ACC112 (cell line): ENCODE results near the gene ZNF274.
"Not testable (repeated sequence)": the region's sequence is repeated elsewhere in the genome, so short reads cannot be mapped to it uniquely, and the experiment has no call there.

ENCODE experiments used
- H2AFZ ChIP-seq: fragments of 200-600 bp; sonication (generic); one replicate; pipeline ENCODE4 v1.6.0; 2017; ENCODE audit warnings: antibody characterized with exemption, low read length; ENCODE audit not compliant: unreplicated experiment
- H3K27ac ChIP-seq: fragments of 200-600 bp; sonication (generic); 2 replicates; pipeline ENCODE4 v1.5.1; 2014; ENCODE audit warnings: low read depth, mild to moderate bottlenecking, antibody characterized with exemption, low read length, moderate library complexity
- H3K27me3 ChIP-seq: fragments of 200-600 bp; sonication (generic); 2 replicates; pipeline ENCODE4 v1.6.1; 2014; ENCODE audit warnings: mild to moderate bottlenecking, antibody characterized with exemption, low read length, moderate library complexity, mixed read lengths; ENCODE audit not compliant: insufficient read depth
- H3K36me3 ChIP-seq: fragments of 200-600 bp; sonication (generic); 2 replicates; pipeline ENCODE4 v1.6.1; 2016; ENCODE audit warnings: mild to moderate bottlenecking, antibody characterized with exemption, low read length, moderate library complexity, mixed read lengths; ENCODE audit not compliant: insufficient read depth
- H3K4me1 ChIP-seq: fragments of 200-600 bp; sonication (generic); one replicate; pipeline ENCODE4 v1.6.1; 2016; ENCODE audit warnings: low read length, mixed read lengths; ENCODE audit not compliant: insufficient read depth, unreplicated experiment, control insufficient read depth
- H3K4me3 ChIP-seq: fragments of 200-600 bp; sonication (generic); 2 replicates; pipeline ENCODE4 v1.5.1; 2014; ENCODE audit warnings: mild to moderate bottlenecking, low read depth, low read length
- H3K79me2 ChIP-seq: fragments of 200-600 bp; sonication (generic); one replicate; pipeline ENCODE4 v1.6.0; 2016; ENCODE audit warnings: low read length; ENCODE audit not compliant: control insufficient read depth, unreplicated experiment, insufficient read depth

Gene ZNF274

DNA sequence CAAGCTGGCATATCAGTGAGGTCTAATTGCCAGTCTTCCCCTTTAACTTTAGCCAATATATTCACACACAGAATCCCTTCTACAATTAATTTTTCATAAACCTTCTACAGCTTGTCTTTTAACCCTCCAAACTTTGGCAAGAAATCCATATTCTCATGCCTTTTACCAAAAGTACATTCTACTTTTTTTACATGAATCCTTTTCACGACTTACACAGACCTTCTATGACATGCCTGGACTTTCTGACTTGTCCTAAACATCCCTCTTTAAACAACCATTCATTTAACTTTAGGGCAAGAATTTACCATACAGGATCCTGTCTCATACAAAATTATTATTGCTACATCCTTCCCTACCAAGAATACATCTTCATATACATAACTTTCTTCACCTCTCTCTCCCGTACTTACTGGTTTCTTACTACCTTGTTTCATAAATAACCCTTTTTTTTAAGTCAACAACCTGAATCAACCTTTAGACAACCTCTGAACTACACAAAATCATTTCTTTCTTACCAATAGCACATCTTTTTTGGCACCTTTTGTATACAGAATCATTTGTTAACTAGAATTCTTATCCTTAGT lies 69.3 kb downstream of the ZNF274 start:
- no peak overlapping the region for H3K27ac ChIP-seq
- H2AFZ ChIP-seq = no peak overlapping the region
- no peaks in the 10 kb centered on the region for H3K27me3 ChIP-seq
- no peaks in the 10 kb centered on the region for H3K4me1 ChIP-seq
- no peaks in the 10 kb centered on the region for H3K79me2 ChIP-seq
- peaks cover 84% of the 10 kb centered on the region for H3K36me3 ChIP-seq
- H3K4me3 ChIP-seq = no peak overlapping the region

DNA sequence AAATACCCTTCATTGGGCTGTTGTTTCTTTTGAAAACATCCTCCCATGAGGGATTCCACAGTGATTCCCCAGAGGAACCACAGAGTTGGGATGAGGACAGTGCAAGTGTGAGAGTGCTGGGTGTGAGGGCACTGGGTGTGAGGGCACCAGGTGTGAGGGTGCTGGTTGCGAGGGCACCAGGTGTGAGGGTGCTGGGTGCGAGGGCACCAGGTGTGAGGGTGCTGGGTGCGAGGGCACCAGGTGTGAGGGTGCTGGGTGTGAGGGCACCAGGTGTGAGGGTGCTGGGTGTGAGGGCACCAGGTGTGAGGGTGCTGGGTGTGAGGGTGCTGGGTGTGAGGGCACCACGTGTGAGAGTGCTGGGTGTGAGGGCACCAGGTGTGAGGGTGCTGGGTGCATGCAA lies 75.4 kb downstream of the ZNF274 start:
- H3K79me2 ChIP-seq, H3K27me3 ChIP-seq, H3K4me3 ChIP-seq, H3K4me1 ChIP-seq, H2AFZ ChIP-seq, H3K27ac ChIP-seq: not testable (repeated sequence)
- peaks cover 83% of the 10 kb centered on the region for H3K36me3 ChIP-seq

DNA sequence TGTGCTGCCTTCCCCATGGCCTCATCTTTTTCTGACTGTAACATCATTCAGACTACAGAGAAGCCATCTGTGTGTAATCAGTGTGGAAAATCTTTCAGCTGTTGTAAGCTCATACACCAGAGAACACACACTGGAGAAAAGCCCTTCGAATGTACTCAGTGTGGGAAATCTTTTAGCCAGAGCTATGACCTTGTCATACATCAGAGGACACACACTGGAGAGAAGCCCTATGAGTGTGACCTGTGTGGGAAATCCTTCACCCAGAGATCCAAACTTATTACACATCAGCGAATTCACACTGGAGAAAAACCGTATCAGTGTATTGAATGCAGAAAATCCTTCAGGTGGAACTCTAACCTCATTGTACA lies 78.7 kb downstream of the ZNF274 start:
- Histone ChIP-seq H3K27me3 (no peaks in the 10 kb centered on the region), H3K27ac (no peak overlapping the region), H3K79me2 (no peaks in the 10 kb centered on the region), H3K4me1 (no peaks in the 10 kb centered on the region), H3K4me3 (no peak overlapping the region), H3K36me3 (peaks cover 72% of the 10 kb centered on the region), H2AFZ (no peak overlapping the region)

DNA sequence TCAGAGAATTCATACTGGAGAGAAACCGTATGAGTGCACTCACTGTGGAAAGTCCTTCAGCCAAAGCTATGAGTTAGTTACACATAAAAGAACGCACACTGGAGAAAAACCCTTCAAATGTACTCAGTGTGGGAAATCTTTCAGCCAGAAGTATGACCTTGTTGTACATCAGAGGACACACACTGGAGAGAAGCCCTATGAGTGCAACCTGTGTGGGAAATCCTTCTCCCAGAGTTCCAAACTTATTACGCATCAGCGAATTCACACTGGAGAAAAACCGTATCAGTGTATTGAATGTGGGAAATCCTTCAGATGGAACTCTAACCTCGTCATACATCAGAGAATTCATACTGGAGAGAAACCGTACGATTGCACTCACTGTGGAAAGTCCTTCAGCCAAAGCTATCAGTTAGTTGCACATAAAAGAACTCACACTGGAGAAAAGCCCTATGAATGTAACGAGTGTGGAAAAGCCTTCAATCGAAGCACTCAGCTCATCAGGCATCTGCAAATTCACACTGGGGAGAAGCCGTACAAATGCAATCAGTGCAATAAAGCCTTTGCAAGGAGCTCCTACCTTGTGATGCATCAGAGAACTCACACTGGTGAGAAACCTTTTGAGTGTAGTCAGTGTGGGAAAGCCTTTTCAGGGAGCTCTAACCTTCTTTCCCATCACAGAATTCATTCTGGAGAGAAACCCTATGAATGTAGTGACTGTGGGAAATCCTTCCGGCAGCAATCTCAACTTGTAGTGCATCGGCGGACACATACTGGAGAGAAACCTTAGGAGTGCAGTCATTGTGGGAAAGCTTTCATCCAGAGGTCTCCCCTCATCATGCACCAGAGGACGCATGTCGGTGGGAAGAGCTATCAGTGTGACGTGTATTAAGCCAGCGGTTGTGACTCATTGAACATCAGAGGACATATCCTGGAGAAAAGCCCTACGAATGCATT lies 79.4 kb downstream of the ZNF274 start:
- Histone ChIP-seq H2AFZ (no peak overlapping the region), H3K36me3 (peaks cover 72% of the 10 kb centered on the region), H3K4me3 (no peak overlapping the region), H3K79me2 (no peaks in the 10 kb centered on the region), H3K27me3 (no peaks in the 10 kb centered on the region), H3K4me1 (no peaks in the 10 kb centered on the region), H3K27ac (no peak overlapping the region)

DNA sequence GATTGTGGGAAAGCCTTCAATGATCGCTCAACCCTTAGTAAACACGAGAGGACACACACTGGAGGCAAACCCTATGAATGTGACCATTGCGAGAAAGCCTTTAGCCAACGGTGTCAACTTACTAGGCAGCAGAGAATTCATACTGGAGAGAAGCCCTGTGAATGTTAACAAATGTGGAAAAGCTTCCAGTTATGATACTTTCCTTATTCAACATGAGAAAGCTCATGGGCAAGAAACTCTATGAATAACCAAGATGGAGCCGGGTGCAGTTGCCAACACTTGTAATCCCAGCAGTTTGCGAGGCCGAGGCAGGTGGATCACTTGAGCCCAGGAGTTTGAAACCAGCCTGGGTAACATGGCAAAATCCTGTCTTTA lies 80.0 kb downstream of the ZNF274 start:
- no peaks in the 10 kb centered on the region for H3K4me1 ChIP-seq
- H3K4me3 ChIP-seq = no peak overlapping the region
- H3K79me2 ChIP-seq = no peaks in the 10 kb centered on the region
- no peak overlapping the region for H2AFZ ChIP-seq
- H3K27me3 ChIP-seq = no peaks in the 10 kb centered on the region
- no peak overlapping the region for H3K27ac ChIP-seq
- peaks cover 65% of the 10 kb centered on the region for H3K36me3 ChIP-seq
